ENCODE results near the gene CD19.

DNA sequence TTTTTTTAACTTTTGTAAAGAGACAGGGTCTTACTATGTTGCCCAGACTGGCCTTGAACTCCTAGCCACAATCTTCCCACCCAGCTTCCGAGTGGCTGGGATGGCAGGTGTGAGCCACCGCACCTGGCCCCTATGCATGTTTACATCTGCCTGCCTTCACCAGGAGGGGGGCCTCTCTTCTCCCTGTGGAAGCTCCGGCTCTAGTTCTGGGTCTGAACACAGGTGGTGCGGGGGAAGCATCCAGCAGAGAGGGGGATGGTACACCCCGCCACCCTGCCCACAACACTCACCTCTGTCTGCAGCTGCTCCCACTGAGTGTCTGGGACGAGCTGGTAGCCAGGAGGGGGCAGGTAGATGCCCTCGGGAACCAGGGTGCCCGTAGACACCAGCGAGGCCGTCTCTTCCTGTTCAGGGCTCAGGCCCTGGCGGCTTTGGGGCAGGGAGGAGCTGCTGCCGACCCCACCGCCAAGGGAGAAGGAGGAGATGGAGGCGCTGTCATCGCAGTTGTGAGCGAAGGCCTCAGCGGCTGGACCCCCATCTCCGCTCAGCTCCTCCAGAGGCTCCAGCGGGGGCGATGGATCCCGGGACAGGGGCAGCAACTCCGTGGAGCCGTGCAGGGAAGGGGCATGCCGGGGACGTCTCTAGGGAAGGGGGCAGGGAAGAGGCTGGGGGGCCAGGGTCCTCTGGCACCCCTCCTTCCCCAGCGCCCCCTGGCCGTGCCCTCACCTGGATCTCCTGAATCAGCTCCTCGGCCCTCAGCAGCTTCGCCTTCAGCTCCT, 17.6 kb upstream of the CD19 start:
- TF ChIP-seq, protein P1, sequence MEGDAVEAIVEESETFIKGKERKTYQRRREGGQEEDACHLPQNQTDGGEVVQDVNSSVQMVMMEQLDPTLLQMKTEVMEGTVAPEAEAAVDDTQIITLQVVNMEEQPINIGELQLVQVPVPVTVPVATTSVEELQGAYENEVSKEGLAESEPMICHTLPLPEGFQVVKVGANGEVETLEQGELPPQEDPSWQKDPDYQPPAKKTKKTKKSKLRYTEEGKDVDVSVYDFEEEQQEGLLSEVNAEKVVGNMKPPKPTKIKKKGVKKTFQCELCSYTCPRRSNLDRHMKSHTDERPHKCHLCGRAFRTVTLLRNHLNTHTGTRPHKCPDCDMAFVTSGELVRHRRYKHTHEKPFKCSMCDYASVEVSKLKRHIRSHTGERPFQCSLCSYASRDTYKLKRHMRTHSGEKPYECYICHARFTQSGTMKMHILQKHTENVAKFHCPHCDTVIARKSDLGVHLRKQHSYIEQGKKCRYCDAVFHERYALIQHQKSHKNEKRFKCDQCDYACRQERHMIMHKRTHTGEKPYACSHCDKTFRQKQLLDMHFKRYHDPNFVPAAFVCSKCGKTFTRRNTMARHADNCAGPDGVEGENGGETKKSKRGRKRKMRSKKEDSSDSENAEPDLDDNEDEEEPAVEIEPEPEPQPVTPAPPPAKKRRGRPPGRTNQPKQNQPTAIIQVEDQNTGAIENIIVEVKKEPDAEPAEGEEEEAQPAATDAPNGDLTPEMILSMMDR (IDR thresholded peaks at IDR 0.05): no peak
- no peak for TF ChIP-seq EP300 (IDR thresholded peaks at IDR 0.05)
